ENCODE results near the gene TBK1.

DNA sequence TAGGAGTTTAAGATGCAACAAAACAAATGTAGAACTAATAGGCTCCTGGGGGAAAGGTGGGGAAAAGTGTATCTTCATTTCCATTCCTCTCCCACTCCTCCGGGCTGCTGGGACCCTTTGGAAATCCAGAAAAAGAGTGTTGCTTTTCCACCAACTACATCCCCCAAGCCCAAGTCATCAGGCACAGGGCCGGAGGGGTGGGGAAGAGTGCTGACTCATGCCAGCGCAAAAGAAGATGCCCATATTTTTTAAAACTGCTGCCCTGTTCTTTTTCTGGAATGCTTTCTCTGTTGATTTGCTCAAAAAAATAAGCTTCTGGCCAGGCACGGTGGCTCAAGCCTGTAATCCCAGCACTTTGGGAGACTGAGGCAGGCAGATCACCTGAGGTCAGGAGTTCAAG is 70.9 kb downstream of the TBK1 start:
- TF ChIP-seq POLR2AphosphoS5 (IDR thresholded peaks at IDR 0.05; ENCODE audit: low read depth, low read length) (no peak), TCF7L2 (IDR thresholded peaks at IDR 0.05; ENCODE audit: low read depth, low read length) (no peak), SIN3A (IDR thresholded peaks at IDR 0.05; ENCODE audit: borderline replicate concordance, insufficient read depth, low read depth, low read length) (no peak)
- TF ChIP-seq, protein P1, sequence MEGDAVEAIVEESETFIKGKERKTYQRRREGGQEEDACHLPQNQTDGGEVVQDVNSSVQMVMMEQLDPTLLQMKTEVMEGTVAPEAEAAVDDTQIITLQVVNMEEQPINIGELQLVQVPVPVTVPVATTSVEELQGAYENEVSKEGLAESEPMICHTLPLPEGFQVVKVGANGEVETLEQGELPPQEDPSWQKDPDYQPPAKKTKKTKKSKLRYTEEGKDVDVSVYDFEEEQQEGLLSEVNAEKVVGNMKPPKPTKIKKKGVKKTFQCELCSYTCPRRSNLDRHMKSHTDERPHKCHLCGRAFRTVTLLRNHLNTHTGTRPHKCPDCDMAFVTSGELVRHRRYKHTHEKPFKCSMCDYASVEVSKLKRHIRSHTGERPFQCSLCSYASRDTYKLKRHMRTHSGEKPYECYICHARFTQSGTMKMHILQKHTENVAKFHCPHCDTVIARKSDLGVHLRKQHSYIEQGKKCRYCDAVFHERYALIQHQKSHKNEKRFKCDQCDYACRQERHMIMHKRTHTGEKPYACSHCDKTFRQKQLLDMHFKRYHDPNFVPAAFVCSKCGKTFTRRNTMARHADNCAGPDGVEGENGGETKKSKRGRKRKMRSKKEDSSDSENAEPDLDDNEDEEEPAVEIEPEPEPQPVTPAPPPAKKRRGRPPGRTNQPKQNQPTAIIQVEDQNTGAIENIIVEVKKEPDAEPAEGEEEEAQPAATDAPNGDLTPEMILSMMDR (IDR thresholded peaks at IDR 0.05), result no peak
- TF ChIP-seq, protein P2, sequence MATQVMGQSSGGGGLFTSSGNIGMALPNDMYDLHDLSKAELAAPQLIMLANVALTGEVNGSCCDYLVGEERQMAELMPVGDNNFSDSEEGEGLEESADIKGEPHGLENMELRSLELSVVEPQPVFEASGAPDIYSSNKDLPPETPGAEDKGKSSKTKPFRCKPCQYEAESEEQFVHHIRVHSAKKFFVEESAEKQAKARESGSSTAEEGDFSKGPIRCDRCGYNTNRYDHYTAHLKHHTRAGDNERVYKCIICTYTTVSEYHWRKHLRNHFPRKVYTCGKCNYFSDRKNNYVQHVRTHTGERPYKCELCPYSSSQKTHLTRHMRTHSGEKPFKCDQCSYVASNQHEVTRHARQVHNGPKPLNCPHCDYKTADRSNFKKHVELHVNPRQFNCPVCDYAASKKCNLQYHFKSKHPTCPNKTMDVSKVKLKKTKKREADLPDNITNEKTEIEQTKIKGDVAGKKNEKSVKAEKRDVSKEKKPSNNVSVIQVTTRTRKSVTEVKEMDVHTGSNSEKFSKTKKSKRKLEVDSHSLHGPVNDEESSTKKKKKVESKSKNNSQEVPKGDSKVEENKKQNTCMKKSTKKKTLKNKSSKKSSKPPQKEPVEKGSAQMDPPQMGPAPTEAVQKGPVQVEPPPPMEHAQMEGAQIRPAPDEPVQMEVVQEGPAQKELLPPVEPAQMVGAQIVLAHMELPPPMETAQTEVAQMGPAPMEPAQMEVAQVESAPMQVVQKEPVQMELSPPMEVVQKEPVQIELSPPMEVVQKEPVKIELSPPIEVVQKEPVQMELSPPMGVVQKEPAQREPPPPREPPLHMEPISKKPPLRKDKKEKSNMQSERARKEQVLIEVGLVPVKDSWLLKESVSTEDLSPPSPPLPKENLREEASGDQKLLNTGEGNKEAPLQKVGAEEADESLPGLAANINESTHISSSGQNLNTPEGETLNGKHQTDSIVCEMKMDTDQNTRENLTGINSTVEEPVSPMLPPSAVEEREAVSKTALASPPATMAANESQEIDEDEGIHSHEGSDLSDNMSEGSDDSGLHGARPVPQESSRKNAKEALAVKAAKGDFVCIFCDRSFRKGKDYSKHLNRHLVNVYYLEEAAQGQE (IDR thresholded peaks at IDR 0.05; ENCODE audit: insufficient read depth in 1 of 2, low read depth in 2 of 2, low read length in 1 of 2), result no peak

Data from Panc1 (cell line).